IMR-90 (cell line): ENCODE data around the gene GPC6. TPM values are rescaled to one million over a fixed set of nuclear protein-coding genes. Genes with fewer than 3 reads are reported as not detected.

Source experiments
- ATAC-seq: fragments of 200-7000 bp; cut with Tn5 transposase; 2 replicates; pipeline ENCODE4 v1.9.1; 2020; ENCODE audit warnings: low read depth, mild to moderate bottlenecking, moderate library complexity
- BruUV-seq: library from RNA; stranded (reverse); fragments of 400-500 nt; replicated peaks from 2 replicates; lab custom pipeline; 2021; lab: Mats Ljungman, UMichigan
- CTCF ChIA-PET: fragments of 300-600 bp; formaldehyde crosslinking; extraction: SDS; loops from one replicate; lab custom pipeline; 2021; ENCODE audit warnings: antibody characterized with exemption; lab: Yijun Ruan, JAX
- POLR2A ChIA-PET: fragments of 300-600 bp; sonication (Branson Sonifier 250); formaldehyde crosslinking; loops from one replicate; lab custom pipeline; 2022; ENCODE audit warnings: antibody characterized with exemption; ENCODE audit not compliant: unreplicated experiment; lab: Charles Lee
- DNase-seq: peaks from one replicate; pipeline ENCODE4 v3.0.0; 2013
- H2AFZ ChIP-seq: replicated peaks from 2 replicates; pipeline ENCODE3; 2013; ENCODE audit warnings: low read length, mild to moderate bottlenecking; ENCODE audit not compliant: poor library complexity
- H2AK5ac ChIP-seq: 2 replicates; pipeline ENCODE4 v1.6.1; 2013; ENCODE audit warnings: low read depth, low read length, inconsistent platforms
- H2AK9ac ChIP-seq: replicated peaks from 2 replicates; pipeline ENCODE3; 2013; ENCODE audit warnings: mild to moderate bottlenecking, low read depth, low read length, moderate library complexity; ENCODE audit not compliant: poor library complexity
- H2BK120ac ChIP-seq: 2 replicates; pipeline ENCODE4 v1.6.1; 2013; ENCODE audit warnings: low read depth, low read length, inconsistent platforms
- H2BK15ac ChIP-seq: 3 replicates; pipeline ENCODE4 v1.6.1; 2013; ENCODE audit warnings: low read depth, low read length, inconsistent platforms
- H2BK20ac ChIP-seq: 2 replicates; pipeline ENCODE4 v1.6.1; 2013; ENCODE audit warnings: low read depth, mild to moderate bottlenecking, inconsistent platforms, low read length, moderate library complexity
- H2BK5ac ChIP-seq: 2 replicates; pipeline ENCODE4 v1.6.1; 2013; ENCODE audit warnings: mild to moderate bottlenecking, low read depth, low read length, inconsistent platforms; ENCODE audit not compliant: poor library complexity, severe bottlenecking
- H3K14ac ChIP-seq: replicated peaks from 2 replicates; pipeline ENCODE4 v1.6.1; 2013; ENCODE audit warnings: low read depth, low read length, inconsistent platforms
- H3K18ac ChIP-seq: 2 replicates; pipeline ENCODE4 v1.6.1; 2013; ENCODE audit warnings: low read depth, low read length, control low read depth
- H3K23ac ChIP-seq: 2 replicates; pipeline ENCODE4 v1.6.1; 2013; ENCODE audit warnings: low read depth, low read length, inconsistent platforms
- H3K27ac ChIP-seq: 2 replicates; pipeline ENCODE4 v1.5.1; 2013; ENCODE audit warnings: mild to moderate bottlenecking, control low read depth, low read length; ENCODE audit not compliant: insufficient read depth
- H3K27me3 ChIP-seq: 2 replicates; pipeline ENCODE4 v1.6.1; 2013; ENCODE audit warnings: low read length; ENCODE audit not compliant: control insufficient read depth, insufficient read depth
- H3K36me3 ChIP-seq: 2 replicates; pipeline ENCODE4 v1.6.1; 2013; ENCODE audit warnings: low read length, mixed read lengths; ENCODE audit not compliant: control insufficient read depth, insufficient read depth
- H3K4ac ChIP-seq: 2 replicates; pipeline ENCODE4 v1.6.1; 2013; ENCODE audit warnings: low read depth, low read length, inconsistent platforms
- H3K4me1 ChIP-seq: 2 replicates; pipeline ENCODE4 v1.6.1; 2013; ENCODE audit warnings: low read length, mixed read lengths; ENCODE audit not compliant: control insufficient read depth, insufficient read depth
- H3K4me2 ChIP-seq: 2 replicates; pipeline ENCODE4 v1.6.1; 2013; ENCODE audit warnings: low read depth, mild to moderate bottlenecking, control low read depth, low read length, moderate library complexity
- H3K4me3 ChIP-seq: 2 replicates; pipeline ENCODE4 v1.5.1; 2013; ENCODE audit warnings: low read depth, mild to moderate bottlenecking, control low read depth, low read length, moderate library complexity; ENCODE audit not compliant: insufficient read depth
- H3K56ac ChIP-seq: 2 replicates; pipeline ENCODE4 v1.6.1; 2013; ENCODE audit warnings: low read length, inconsistent platforms; ENCODE audit not compliant: insufficient read depth; ENCODE audit errors: extremely low read depth
- H3K79me1 ChIP-seq, 2 experiments: 2 replicates each; pipeline ENCODE4 v1.6.1; 2013; ENCODE audit warnings: low read length in 2 of 2, inconsistent platforms in 1 of 2, low read depth in 1 of 2
- H3K9ac ChIP-seq: 2 replicates; pipeline ENCODE4 v1.6.1; 2013; ENCODE audit warnings: low read depth, low read length, control low read depth
- H3K9me1 ChIP-seq: 2 replicates; pipeline ENCODE4 v1.6.1; 2013; ENCODE audit warnings: low read length, inconsistent platforms; ENCODE audit not compliant: insufficient read depth
- H3K9me3 ChIP-seq: 2 replicates; pipeline ENCODE4 v1.6.1; 2013; ENCODE audit warnings: low read length; ENCODE audit not compliant: control insufficient read depth, insufficient read depth
- H4K20me1 ChIP-seq: 2 replicates; pipeline ENCODE4 v1.6.1; 2013; ENCODE audit warnings: low read length, inconsistent platforms; ENCODE audit not compliant: insufficient read depth
- H4K5ac ChIP-seq: 2 replicates; pipeline ENCODE4 v1.6.1; 2013; ENCODE audit warnings: mild to moderate bottlenecking, low read depth, low read length, control low read depth
- H4K8ac ChIP-seq, 2 experiments: 2 replicates each; pipeline ENCODE4 v1.6.1; 2013; ENCODE audit warnings: low read depth in 2 of 2, low read length in 2 of 2, control low read depth in 1 of 2, inconsistent platforms in 1 of 2
- H4K91ac ChIP-seq: 2 replicates; pipeline ENCODE4 v1.6.1; 2013; ENCODE audit warnings: low read depth, low read length, inconsistent platforms; ENCODE audit not compliant: insufficient read depth
- BHLHE40 ChIP-seq: fragments of 150-350 bp; IDR thresholded peaks from 2 replicates; pipeline ENCODE4 v1.6.1; 2016; ENCODE audit warnings: mild to moderate bottlenecking, low read depth, low read length
- CEBPB ChIP-seq: IDR thresholded peaks from 2 replicates; pipeline ENCODE4 v1.6.1; 2012; ENCODE audit warnings: low read depth, low read length, improper control_type of control experiment
- CHD1 ChIP-seq: IDR thresholded peaks from 2 replicates; pipeline ENCODE4 v1.6.1; 2012; ENCODE audit warnings: low read depth, low read length, improper control_type of control experiment
- ELK1 ChIP-seq: fragments of 150-350 bp; IDR thresholded peaks from 2 replicates; pipeline ENCODE4 v1.6.1; 2016; ENCODE audit warnings: low read depth, mild to moderate bottlenecking, low read length, moderate library complexity, borderline replicate concordance
- MAFK ChIP-seq: IDR thresholded peaks from 2 replicates; pipeline ENCODE4 v1.6.1; 2012; ENCODE audit warnings: low read depth, low read length, improper control_type of control experiment
- MAZ ChIP-seq: IDR thresholded peaks from 2 replicates; pipeline ENCODE4 v1.6.1; 2012; ENCODE audit warnings: low read depth, mild to moderate bottlenecking, low read length, improper control_type of control experiment, moderate library complexity, borderline replicate concordance
- MXI1 ChIP-seq: IDR thresholded peaks from 2 replicates; pipeline ENCODE4 v1.6.1; 2012; ENCODE audit warnings: low read depth, mild to moderate bottlenecking, low read length, moderate library complexity, borderline replicate concordance
- RCOR1 ChIP-seq: IDR thresholded peaks from 2 replicates; pipeline ENCODE4 v1.6.1; 2012; ENCODE audit warnings: mild to moderate bottlenecking, low read length, improper control_type of control experiment; ENCODE audit not compliant: insufficient replicate concordance
- SMC3 ChIP-seq: fragments of 150-350 bp; IDR thresholded peaks from 2 replicates; pipeline ENCODE4 v1.6.1; 2016; ENCODE audit warnings: low read depth, mild to moderate bottlenecking, antibody characterized with exemption, low read length, moderate library complexity
- USF2 ChIP-seq: fragments of 150-350 bp; IDR thresholded peaks from 2 replicates; pipeline ENCODE4 v1.6.1; 2017; ENCODE audit warnings: mild to moderate bottlenecking, antibody characterized with exemption, low read length, low read depth
- WGBS, 2 experiments: methylation state at CpG; one replicate each; pipeline versions ENCODE4 v1.1.5 to v1.1.7; 2013; ENCODE audit warnings: missing lambda C conversion rate in 2 of 2; ENCODE audit not compliant: insufficient read length in 1 of 2; ENCODE audit errors: extremely low coverage in 2 of 2; 5-methylcytosine and 5-hydroxymethylcytosine counted together
- dilution Hi-C: fragments of 300-500 bp; cut with HindIII; formaldehyde crosslinking; loops from one replicate; pipeline ENCODE4 v1.14.3; 2018; ENCODE audit warnings: low sequenced_read_pairs; ENCODE audit not compliant: unreplicated experiment
- in situ Hi-C: fragments of 300-500 bp; cut with MboI; formaldehyde crosslinking; loops from 3 replicates; pipeline ENCODE4 v1.14.3; 2019; ENCODE audit warnings: low sequenced_read_pairs, inconsistent platforms, mixed read lengths
- intact Hi-C: fragments of 100-400 bp; cut with micrococcal nuclease; formaldehyde crosslinking; loops from 2 replicates; pipeline ENCODE4 v1.10.0; 2022
- polyA plus RNA-seq, 3 experiments: library from polyadenylated mRNA; depleted of rRNA; stranded (reverse); fragments of >200 nt; gene quantifications; 2 replicates each; pipeline ENCODE4 v1.2.3, GENCODE V29; 2012; ENCODE audit warnings: low replicate concordance in 1 of 3
- total RNA-seq: library from RNA; depleted of rRNA; stranded (reverse); fragments of >200 nt; gene quantifications from 2 replicates; pipeline ENCODE4 v1.2.3, GENCODE V29; 2012

Gene GPC6
- total and polyA plus RNA-seq, 2 of the 4 experiments (the other 2 are of a cell fraction) = 14.9 to 39.4 TPM

GRCh38 chr13:94371855-94372254 is 1145.2 kb downstream of the GPC6 start:
- no peak overlapping the region for H3K23ac ChIP-seq
- no peak overlapping the region for H3K14ac ChIP-seq
- no peaks in the 10 kb centered on the region for H3K4me1 ChIP-seq
- no peak overlapping the region for H4K8ac ChIP-seq
- dilution Hi-C loops = no loop called here
- no peaks in the 10 kb centered on the region for H3K27me3 ChIP-seq
- WGBS, 2 experiments = 80% methylated on average over 1 of the region's 3 CpGs; no CpG with 5 or more reads in 1 of the 2 experiments
- no peak for DNase-seq
- no peak overlapping the region for H2BK15ac ChIP-seq
- H2BK120ac ChIP-seq = no peak overlapping the region
- H3K36me3 ChIP-seq = no peaks in the 10 kb centered on the region
- H2AFZ ChIP-seq = no peak overlapping the region
- H2BK20ac ChIP-seq = no peak overlapping the region
- no peak overlapping the region for H3K18ac ChIP-seq
- H2BK5ac ChIP-seq = no peak overlapping the region
- H3K79me1 ChIP-seq = no peaks in the 10 kb centered on the region
- no peak overlapping the region for H3K9ac ChIP-seq
- CTCF ChIA-PET = no interaction called here
- H3K4ac ChIP-seq = no peak overlapping the region
- intact Hi-C loops = no loop called here
- H2AK9ac ChIP-seq = no peak overlapping the region
- in situ Hi-C loops = no loop called here
- no peak overlapping the region for H4K5ac ChIP-seq
- no peak overlapping the region for H3K4me2 ChIP-seq
- BruUV-seq = no TSS peak
- no peak overlapping the region for H3K4me3 ChIP-seq
- H3K9me1 ChIP-seq = no peaks in the 10 kb centered on the region
- H3K27ac ChIP-seq = no peak overlapping the region
- TF ChIP-seq USF2 (no peak), MXI1 (no peak), BHLHE40 (no peak), CHD1 (no peak), MAFK (no peak), SMC3 (no peak), CEBPB (no peak), ELK1 (no peak), RCOR1 (no peak), MAZ (no peak)
- ATAC-seq = no peak
- POLR2A ChIA-PET = no interaction called here
- no peak overlapping the region for H2AK5ac ChIP-seq
- H3K9me3 ChIP-seq = no peaks in the 10 kb centered on the region
- no peak overlapping the region for H3K56ac ChIP-seq
- H4K91ac ChIP-seq = no peak overlapping the region
- H4K20me1 ChIP-seq = no peaks in the 10 kb centered on the region
